Posterior cingulate gyrus (tissue), 11 donors: Measurements from ENCODE around the gene PLA2G12B.
"Not testable (repeated sequence)": the region's sequence is repeated elsewhere in the genome, so short reads cannot be mapped to it uniquely, and the experiment has no call there.

ENCODE experiments used
- DNase-seq, 10 donors: peaks; one replicate each; pipeline versions ENCODE4 v3.0.0 to v3.0.0-alpha.2; 2020 to 2021; ENCODE audit warnings: mixed read lengths in 3 of 10
- intact Hi-C: fragments of 100-400 bp; cut with DNase I; formaldehyde crosslinking; loops from one replicate; pipeline ENCODE4 v1.15.1; 2023

Gene PLA2G12B, protein sequence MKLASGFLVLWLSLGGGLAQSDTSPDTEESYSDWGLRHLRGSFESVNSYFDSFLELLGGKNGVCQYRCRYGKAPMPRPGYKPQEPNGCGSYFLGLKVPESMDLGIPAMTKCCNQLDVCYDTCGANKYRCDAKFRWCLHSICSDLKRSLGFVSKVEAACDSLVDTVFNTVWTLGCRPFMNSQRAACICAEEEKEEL

DNA sequence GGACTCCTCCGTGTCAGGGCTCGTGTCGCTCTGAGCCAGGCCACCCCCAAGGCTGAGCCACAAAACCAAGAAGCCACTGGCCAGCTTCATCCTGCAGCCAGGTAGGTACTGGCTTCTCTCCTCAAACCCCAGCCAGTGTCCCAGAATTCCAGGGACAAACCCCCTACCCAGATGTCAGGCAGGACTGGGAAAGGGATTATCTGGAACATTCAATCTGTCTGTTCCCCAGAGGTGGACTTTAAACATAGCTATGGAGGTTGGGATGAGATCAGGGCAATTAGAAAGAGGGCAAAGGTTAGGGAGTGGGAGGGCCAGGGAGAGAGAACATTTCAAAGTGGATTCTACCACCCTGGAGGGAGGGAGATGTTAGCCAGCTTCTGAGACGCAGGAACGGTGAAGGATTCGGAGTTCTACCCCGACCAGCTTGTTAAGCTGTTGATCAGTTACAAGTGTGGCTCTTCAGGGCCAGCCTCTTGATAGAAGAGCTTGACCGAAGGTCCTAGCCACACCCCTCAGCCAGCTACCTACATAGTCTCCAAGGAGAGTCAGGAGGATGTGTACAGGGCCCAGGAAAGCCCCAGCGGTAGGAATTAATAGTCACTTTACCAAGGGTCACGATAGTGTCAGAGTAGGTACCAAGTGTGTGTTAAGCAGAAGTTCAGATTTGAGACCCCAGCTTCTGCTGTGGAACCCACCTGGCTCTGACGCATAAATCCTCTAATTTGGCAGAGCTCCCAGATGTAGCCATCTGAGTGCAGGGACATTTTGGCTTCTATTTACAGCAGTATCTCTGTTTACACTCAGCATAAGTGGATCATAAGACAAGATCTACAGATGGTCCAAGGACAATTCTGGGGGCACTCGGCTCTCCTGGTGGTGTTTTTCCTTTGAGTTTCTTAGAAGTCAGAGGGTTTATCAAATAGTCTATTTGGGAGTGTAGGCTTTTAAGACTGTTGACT, at the start of gene PLA2G12B:
Gene PLA2G12B (minus strand): TSS at position 211 of the 959 bp plus-strand sequence. CDS start 121 bp downstream, at position 90.
- DNase-seq, result no peak
- intact Hi-C loops, result no loop called here

DNA sequence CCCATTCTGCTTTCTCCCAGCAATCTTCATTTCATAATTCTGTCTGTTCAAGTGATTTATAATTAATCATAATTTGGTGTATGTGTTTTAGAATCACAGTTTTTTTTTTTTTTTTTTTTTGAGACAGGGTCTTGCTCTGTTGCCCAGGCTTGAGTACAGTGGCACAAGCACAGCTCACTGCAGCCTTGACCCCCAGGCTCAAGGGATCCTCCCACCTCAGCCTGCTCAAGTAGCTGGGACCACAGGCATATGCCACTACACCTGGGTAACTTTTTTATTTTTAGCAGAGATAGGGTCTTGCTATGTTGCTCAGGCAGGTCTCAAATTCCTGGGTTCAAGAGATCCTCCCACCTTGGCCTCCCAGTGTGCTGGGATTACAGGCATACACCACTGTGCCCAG, 49.2 kb upstream of the PLA2G12B start:
- intact Hi-C loops, result no loop called here
- DNase-seq, result no peak

DNA sequence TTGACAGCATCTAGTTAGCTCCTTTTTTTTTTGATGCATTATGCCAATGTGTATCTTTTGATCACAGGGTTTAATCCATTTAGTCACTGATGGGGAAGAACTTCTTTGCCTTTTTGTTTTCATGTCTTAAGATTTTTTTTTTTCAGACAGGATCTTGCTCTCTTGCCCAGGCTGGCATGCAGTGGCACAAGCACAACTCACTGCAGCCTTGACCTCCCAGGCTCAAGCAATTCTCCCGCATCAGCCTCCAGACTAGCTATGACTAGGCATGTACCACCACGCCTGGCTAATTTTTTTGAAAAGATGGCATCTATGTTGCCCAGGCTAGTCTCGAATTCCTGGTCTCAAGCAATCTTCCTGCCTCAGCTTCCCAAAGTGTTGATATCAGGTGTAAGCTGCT, 46.4 kb upstream of the PLA2G12B start:
- intact Hi-C loops, result no loop called here
- DNase-seq, result no peak

DNA sequence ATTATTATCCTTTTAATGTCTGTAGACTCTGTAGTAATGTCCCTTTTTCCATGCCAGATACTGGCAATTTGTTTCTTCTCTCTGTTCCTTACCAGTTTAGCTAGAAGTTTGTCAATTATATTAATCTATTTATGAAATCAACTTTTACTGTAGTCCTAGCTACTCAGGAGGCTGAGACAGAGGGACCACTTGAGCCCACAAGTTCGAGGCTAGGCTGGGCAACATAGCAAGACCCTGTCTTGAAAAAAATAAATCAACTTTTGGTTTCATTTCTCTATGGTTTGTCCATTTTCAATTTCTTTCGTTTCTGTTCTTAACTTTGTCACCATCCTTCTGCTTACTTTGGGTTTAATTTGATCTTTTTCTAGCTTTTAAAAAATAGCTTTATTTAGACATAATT, 42.5 kb upstream of the PLA2G12B start:
- DNase-seq, result no peak
- intact Hi-C loops, result no loop called here

DNA sequence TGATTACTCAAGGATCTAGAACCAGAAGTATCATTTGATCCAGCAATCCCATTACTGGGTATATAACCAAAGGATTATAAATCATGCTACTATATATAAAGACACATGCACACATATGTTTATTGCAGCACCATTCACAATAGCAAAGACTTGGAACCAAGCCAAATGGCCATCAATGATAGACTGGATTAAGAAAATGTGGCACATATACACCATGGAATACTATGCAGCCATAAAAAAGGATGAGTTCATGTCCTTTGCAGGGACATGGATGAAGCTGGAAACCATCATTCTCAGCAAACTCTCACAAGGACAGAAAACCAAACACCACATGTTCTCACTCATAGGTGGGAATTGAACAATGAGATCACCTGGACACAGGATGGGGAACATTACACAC, 40.9 kb upstream of the PLA2G12B start:
- DNase-seq, intact Hi-C loops: not testable (repeated sequence)

DNA sequence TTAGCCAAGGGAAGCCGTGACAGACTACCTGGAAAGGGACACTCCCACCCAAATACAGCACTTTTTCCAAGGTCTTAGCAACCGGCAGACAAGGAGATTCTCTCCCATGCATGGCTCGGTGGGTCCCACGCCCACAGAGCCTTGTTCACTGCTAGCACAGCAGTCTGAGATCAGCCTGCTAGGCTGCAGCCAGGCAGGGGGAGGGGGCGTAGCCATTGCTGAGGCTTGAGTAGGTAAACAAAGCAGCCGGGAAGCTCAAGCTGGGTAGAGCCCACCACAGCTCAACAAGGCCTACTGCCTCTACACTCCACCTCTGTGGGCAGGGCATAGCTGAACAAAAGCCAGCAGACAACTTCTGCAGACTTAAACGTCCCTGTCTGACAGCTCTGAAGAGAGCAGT, 35.2 kb upstream of the PLA2G12B start:
- intact Hi-C loops, DNase-seq: not testable (repeated sequence)

DNA sequence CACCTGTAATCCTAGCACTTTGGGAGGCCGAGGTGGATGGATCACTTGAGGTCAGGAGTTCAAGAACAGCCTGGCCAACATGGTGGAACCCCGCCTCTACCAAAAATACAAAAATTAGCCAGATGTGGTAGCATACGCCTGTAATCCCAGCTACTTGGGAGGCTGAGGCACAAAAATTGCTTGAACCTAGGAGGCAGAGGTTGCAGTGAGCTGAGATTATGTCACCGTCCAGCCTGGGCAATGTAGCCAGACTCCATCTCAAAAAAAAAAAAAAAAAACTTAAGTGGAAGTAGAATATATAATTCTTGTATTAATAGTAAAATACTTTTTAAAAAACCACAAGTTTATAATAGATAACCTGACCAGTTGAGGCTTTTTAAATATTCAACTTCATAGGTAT, 30.0 kb upstream of the PLA2G12B start:
- intact Hi-C loops, DNase-seq: not testable (repeated sequence)

DNA sequence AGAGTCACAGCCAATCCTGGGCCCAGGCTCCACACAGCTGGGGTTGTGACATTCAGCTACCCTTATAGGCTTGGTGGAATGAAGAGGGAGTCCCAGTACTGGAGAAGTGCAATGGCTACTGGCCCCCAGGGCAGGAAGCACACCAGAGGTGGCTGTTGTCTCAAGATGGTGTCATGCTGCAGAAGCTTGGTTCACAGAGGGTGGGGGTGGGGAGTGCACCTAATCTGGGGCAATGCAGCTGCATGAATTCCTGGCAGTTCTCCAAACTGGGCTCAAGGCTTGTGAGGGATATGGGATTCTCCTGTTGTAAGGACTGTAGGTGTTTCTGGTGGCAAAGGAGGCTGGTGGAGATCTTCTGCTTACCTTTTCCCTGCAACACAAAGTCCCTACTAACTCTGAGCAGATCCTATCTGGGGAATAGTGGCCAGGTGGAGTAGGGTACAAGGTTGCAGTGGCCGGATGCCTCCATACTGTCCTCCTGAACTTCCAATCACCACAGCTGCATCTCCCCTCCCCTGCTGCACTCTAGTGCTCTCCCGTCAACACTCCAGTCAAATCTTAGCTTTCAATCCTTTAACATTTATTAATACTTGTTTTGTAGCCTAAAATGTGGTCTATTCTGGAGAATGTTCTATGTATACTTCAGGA, 27.4 kb upstream of the PLA2G12B start:
- intact Hi-C loops, result no loop called here
- DNase-seq, result no peak

DNA sequence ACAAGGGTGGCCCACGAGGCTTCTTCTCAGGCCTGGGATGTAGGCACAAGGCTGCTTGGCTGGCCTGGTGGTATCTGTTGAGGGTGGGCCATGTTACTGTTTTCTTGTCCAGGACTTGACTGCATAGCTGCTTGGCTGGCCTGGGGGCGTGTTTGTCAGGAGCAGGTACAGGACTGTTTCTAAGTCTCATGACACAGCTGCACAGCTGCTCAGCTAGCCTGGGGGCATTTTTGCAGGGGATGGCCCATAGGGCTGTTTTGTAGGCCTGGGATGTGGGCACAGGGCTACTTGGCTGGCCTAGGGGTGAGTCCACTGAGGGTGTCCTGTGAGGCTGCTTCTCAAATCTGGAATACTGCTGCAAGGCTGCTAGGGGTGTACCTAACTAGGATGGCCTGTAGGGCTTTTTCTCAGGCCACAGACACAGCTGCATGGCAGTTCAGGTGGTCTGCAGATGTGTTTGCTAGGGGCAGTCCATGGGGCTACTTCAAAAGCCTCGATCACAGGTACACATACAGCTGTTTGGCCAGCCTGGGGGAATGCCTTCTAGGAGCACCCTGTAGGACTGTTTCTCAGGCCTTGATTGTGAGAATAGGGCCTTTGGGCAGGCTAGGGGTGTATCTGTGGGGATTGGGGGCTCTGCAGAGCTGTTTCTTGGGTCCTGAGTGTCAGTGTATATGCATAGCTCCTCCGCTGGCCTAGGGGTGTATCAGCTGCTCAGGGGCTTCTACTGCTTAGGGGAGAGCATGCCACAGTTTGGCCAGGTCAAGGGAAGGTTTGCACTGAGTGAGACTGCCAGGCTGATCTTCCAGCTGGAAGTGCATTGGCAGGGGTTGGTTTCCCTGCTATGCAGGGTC, 26.6 kb upstream of the PLA2G12B start:
- no peak for DNase-seq
- intact Hi-C loops, result no loop called here

DNA sequence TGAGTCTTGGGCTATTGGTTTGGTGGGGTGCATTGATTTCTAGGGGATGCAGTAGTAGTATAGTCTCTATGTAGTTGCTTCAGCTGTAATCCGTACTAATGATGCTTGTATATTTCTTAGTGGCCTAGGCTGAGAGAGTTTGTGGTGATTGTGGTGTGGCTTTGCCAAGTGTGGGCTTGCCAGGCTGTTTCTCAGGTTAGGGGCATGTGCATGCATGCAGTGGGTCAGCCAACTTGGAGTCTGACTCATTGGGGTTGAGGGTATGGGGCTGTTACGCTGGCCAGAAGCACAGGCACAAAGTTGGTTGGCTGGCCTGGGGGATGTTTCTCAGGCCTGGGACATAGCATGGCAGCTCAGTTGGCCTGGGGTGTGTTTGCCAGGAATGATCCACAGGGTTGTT, 25.7 kb upstream of the PLA2G12B start:
- intact Hi-C loops, result no loop called here
- no peak for DNase-seq

DNA sequence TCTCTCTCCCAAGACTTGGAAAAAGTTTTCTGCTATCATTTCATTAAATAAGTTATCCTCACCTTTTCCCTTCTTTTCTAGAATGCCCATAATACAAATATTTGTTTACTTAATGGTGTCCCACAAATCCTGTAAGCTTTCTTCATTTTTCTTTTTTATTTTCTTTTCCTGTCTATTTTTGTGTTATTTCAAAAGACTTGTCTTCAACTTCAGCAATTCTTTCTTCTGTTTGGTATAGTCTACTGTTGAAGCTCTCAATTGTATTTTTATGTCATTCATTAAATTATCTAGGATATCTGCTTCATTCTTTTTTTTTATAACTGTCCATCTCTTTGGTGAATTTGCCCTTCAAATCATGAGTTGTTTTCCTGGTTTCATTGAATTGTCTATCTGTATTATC, 25.1 kb upstream of the PLA2G12B start:
- DNase-seq, result no peak
- intact Hi-C loops, result no loop called here

DNA sequence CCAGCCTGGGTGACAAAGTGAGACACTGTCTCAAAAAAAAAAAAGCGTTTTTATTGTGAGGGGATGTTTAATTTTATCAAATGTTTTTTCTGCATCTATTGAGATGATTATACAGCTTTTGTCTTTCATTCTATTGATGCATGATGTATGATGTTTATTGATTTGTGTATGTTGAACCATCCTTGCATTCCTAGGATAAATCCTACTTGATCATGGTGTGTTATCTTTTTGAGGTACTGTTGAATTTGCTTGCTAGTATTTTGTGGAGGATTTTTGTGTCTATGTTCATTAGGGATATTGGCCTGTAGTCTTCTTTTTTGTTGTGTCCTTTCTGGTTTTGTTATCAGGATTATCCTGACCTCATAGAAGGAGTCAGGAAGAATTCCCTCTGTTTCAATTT, 22.3 kb upstream of the PLA2G12B start:
- DNase-seq, result no peak
- intact Hi-C loops, result no loop called here

DNA sequence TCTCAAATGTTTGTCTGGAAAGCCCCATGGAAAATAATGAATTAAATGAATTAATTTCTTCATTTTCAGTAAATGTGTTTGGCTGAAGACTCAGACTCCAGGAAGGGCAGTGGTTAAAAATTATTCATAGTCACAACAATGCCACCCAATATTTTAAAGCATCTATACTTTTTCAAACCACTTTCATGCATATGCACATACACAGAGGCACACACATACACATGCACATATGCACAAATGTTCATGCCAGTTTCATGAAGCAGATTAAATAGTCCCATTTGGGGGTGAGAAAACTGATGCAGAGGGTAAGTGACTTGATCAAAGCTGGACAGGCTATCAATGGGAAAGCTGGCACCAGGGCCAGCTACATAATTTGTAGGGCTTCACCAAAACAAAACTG, 1.4 kb upstream of the PLA2G12B start:
- no peak for DNase-seq
- intact Hi-C loops, result no loop called here

DNA sequence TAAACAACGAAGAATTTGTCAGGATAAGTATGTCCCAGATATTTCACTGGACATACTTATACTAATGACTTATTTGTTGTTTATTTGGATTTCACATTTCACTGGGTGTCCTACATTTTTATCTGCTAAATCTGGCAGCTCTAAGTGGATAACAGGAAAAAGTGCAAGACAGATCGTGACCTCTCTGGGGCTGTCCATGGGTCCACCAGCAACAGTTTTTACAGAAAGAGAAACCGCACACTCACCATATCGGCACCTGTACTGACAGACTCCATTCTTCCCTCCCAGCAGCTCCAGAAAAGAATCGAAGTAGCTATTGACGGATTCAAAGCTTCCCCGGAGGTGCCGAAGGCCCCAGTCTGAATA, 393 bp downstream of the PLA2G12B start:
- DNase-seq, result no peak
- intact Hi-C loops, result no loop called here

DNA sequence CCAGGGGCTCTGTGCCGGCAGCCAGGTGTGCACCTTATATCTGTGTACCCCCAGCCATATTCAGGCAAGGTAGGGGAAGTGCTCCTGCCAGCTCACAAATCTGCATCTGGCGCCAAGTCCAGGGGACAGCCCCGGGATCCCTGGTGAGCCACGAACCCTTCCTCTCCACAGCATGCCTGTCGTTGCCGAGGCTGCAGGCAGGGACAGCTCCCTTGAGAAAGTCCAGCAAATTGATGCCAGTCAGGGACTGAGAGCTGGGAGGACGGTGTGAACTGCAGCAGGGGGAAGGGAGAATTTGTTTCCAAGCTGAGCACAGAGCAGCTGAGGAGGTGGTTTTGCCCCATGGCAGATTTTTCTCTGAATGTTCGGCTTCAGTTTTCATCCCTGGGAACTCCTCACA, 919 bp downstream of the PLA2G12B start:
- intact Hi-C loops, result no loop called here
- DNase-seq, result no peak

DNA sequence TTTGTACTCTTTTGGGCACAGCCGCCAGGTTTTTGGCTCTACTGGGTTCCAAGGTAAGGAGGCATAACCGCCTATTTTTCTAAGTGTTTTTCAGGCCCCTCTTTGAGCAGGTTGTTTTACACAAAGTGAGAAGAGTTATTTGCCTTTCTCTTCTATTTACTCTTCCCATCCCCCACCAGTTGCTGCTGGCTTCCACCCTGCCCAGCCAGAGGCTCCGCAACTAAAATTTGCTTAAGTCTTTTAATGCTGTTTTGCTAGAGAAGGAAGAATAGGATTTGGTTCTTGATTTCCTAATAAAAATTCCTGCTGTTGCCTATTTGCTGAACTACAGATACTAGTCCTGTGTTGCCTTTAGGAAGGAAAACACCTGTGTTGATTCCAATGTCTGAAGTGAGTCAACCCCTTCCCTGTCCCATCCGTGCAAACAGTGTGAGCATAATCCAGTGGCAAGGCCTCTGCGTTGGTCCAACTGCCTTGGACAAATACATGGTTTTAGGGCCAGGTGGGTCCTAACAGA, 1.9 kb downstream of the PLA2G12B start:
- intact Hi-C loops, result no loop called here
- no peak for DNase-seq

DNA sequence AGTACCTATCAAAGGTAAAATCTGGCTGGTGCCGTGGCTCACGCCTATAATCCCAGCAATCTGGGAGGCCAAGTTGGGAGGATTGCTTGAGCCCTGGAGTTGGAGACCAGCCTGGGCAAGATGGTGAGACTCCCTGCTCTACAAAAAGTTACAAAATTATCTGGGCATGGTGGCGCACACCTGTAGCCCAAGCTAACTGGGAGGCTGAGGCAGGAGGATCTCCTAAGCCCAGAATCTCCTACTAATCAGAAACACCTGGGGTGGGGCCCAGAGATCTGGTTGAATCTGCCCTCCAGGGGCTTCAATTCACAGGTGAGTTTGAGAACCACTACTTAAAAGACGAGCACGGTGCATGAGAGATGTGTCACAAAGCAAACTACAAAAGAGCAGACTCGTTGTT, 2.4 kb downstream of the PLA2G12B start:
- no peak for DNase-seq
- intact Hi-C loops, result no loop called here

DNA sequence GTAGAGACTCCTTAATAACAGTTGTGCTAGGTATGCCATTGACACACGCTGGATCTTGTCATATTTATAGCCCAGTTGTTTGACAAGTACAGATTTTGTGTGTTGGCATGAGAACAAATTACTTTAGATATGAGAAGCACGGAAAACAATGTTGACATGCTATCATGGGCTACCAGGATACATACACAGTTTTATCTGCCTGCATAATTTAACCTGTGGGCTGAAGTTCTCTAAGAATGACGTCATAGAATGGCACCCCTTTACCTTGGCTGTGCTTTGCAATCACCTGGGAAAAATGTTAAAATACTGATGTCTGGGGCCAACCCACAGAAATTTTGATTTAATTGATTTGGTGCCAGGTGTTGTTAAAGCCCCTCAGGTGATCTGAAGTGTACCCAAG, 2.8 kb downstream of the PLA2G12B start:
- intact Hi-C loops, result no loop called here
- no peak for DNase-seq

DNA sequence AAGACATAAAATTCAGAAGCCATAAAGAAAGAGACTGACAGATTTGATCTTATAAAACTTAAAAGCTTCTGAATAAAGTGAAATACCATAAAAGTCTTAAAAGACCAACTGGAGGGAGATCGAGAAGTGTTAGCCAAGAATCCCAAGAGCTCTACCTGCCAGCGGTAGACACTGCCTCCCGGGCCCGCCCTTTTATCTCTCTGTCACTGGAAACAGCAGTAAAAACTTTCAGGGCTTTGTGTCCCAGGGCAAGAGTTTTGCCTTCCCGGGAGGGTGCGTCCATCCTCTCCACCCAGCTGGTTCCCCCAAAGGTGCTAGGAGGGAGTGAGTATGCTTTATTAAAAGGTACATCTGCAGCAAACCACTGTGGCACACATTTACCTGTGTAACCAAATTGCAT, 5.8 kb downstream of the PLA2G12B start:
- intact Hi-C loops, result no loop called here
- no peak for DNase-seq

DNA sequence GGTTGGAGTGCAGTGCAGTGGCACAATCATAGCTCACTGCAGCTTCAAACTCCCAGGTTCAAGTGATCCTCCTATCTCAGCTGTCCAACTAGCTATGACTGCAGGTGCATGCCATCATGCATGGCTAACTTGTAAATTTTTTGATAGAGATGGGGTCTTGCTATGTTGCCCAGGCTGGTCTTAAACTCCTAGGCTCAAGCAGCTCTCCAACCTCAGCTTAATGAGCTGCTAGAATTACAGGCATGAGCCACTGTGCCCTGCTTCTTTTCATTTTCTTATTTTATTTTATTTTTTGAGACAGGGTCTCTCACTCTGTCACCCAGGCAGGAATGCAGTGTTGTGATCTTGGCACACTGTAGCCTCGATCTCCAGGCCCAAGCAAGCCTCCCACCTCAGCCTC, 7.6 kb downstream of the PLA2G12B start:
- intact Hi-C loops, result no loop called here
- no peak for DNase-seq
